Keratinocyte (primary cell): ENCODE data around the gene CHRNA7.

Experiments used
- EZH2 ChIP-seq: IDR thresholded peaks from one replicate; pipeline ENCODE4 v1.6.1; 2012; ENCODE audit warnings: inconsistent platforms, mild to moderate bottlenecking, low read length, moderate library complexity
- TF ChIP-seq, protein P1 (sequence below), 3 experiments: IDR thresholded peaks in 1 of 3; conservative IDR thresholded peaks in 1 of 3; optimal IDR thresholded peaks in 1 of 3; 2 replicates in 2 of 3; 3 replicates in 1 of 3; pipeline versions ENCODE3 to v1.5.1; 2011; ENCODE audit warnings: low read length in 3 of 3, mild to moderate bottlenecking in 3 of 3, moderate library complexity in 2 of 3, control low read depth in 1 of 3, inconsistent platforms in 1 of 3; ENCODE audit not compliant: insufficient read depth in 2 of 3; ENCODE audit errors: extremely low read depth in 1 of 3

GRCh38 chr15:32030795-32031194, 480 bp downstream of the CHRNA7 start:
- TF ChIP-seq, protein P1, sequence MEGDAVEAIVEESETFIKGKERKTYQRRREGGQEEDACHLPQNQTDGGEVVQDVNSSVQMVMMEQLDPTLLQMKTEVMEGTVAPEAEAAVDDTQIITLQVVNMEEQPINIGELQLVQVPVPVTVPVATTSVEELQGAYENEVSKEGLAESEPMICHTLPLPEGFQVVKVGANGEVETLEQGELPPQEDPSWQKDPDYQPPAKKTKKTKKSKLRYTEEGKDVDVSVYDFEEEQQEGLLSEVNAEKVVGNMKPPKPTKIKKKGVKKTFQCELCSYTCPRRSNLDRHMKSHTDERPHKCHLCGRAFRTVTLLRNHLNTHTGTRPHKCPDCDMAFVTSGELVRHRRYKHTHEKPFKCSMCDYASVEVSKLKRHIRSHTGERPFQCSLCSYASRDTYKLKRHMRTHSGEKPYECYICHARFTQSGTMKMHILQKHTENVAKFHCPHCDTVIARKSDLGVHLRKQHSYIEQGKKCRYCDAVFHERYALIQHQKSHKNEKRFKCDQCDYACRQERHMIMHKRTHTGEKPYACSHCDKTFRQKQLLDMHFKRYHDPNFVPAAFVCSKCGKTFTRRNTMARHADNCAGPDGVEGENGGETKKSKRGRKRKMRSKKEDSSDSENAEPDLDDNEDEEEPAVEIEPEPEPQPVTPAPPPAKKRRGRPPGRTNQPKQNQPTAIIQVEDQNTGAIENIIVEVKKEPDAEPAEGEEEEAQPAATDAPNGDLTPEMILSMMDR (optimal IDR thresholded peaks at IDR 0.05 in 1 of 3, IDR thresholded peaks at IDR 0.05 in 1 of 3, conservative IDR thresholded peaks at IDR 0.05 in 1 of 3; ENCODE audit: extremely low read depth in 1 of 3, insufficient read depth in 2 of 3, low read length in 3 of 3): no peak
- no peak for TF ChIP-seq EZH2
